Tongue (tissue), 2 donors: ENCODE data around the gene MYLIP. TPM values are rescaled to one million over a fixed set of nuclear protein-coding genes. Genes with fewer than 3 reads are reported as not detected.
A peak's percentile ranks its signal among the peaks of the same experiment; 100 is the strongest.

Source experiments
- DNase-seq: peaks from one replicate; pipeline ENCODE4 v3.0.0-alpha.2; 2015
- total RNA-seq: library from RNA; depleted of rRNA; stranded (reverse); fragments of >200 nt; gene quantifications from one replicate; pipeline ENCODE4 v1.2.3, GENCODE V29; 2014

Gene MYLIP
- total RNA-seq, 1 donor from 2014 or later = 68.6 TPM

DNA sequence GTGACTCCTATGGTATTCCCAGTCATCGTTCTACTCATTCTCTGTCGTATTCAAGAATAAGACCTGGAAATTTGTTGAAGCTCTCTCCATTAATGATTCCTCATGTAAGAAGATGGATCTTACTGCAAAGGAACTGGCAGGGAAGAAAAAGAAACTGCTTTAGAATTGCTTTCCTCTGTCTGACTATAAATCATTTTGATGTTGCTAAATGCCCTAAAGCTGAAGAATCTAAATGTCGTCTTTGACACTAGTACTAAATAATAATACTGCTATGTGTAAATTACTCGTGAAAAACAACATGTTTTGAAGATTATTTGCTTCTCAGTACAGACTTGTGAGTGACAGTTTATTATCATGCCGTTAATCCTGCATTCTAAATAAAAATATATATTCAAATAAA lies 20.5 kb upstream of the MYLIP start:
- no peak for DNase-seq

DNA sequence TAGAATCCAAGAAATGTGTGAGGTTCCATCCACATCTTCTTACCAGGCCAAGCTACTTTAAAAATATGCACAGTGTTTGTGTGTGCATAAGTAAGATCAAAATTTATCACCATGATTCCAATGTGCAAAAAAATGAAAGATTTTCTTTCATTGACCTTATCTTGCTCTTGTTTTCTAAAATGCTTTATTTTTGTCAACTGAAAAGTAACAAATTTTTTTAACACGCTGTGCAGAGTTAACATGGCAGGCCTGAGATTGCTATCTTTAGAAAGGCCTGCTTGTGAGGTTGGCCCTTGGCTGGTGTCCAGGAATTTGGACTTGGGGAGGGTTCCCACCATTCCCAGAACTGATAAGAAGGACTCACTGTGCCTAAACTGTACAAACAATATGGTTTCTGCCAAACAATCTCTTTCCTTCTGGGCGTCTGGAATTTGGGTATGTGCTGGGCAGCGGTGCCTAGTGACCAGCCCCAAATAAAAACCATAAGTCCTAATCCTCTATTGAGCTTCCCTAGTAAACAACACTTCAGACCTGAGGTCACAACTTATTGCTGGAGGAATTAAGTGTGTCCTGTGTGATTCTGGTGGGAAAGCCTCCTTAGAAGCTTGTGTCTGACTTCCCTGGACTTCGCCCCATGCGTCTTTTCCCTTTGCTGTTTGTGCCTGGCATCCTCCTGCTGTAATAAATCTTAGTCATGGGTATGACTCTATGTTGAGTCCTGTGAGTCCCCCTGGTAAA lies 19.8 kb upstream of the MYLIP start:
- peak; percentile 66 for DNase-seq

DNA sequence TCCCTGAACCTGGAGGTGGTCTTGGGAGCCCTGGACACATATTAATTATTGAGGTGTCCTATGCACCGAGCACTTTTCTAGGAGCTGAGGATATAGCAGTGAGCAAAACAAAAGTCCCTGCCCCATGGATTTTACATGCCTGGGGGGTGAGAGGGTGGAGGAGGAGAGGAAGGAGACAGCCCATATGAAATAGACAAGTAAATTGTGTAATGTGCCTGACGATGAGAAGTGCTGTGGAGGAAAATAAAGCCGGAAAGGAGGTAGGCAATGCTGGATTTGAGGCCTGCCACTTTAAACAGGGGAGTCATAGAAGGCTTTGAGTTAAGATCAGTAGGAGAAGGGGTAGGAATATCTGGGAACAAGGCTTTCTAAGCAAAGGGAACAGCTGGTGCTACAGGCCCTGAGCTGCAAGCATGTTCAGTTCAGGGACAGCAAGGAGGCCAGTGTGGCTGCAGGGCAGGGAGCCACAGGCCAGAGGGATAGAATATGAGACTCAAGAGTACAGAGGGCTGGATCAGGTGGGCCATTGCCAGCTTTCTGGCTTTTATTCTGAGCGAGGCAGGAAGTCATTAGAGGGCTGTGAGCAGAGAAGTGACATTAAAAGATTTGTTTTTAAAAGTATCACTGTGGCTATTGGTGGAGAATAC lies 19.1 kb upstream of the MYLIP start:
- peak; percentile 60 for DNase-seq

DNA sequence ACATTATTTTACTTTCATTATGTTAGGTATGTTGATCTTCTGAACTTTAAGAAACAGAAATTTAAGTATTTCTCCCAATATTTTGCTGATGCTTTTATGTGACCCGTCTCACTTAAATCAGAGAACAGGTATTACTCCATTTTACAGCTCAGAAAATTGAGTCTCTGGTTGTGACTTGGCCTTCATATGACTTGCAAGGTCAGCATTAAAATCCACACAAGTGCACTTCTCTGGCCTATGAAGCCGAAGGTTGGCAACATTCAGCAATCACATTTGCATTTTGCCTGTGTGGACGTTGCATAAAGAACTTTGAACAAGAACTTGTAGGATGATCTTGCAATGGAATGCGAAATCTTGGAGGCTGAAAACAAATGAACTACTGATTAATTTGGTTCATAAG lies 10.1 kb upstream of the MYLIP start:
- DNase-seq = no peak

DNA sequence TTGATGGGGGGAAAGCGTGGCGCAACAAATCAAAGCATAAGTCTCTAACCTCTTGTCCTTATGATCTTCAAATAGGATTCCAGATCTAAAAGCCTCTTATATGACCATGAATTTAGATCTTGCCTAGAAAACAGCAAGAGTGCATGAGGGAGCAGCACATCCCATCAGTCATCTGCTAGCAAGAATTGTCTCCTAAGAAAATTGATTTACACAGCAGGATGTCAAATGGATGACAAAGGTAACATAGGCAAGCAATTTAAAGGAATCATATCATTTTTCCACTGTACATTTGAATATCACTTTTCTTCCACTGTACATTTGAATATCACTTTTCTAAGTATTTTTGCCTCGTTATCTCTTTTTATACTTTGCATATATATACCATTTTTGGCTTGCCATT lies 7.5 kb upstream of the MYLIP start:
- no peak for DNase-seq

DNA sequence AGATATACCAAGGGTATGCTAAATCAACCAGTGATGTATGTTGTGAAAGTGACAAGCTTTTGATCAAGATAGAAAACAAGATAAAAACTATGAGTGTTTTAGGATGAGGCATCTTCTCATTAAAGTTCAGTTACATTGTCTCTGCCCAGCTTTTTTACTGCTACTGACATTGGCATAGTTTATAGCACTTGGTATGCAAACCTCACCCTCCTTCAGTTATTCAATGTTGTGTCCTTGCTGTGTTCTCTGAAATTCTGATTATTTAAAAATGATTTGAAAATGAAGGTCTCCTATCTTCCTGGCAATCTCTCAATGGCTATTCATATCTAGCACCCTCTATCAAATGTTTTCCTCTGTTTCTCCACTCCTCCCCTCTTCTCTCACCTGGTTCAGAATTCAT lies 6.7 kb upstream of the MYLIP start:
- no peak for DNase-seq

DNA sequence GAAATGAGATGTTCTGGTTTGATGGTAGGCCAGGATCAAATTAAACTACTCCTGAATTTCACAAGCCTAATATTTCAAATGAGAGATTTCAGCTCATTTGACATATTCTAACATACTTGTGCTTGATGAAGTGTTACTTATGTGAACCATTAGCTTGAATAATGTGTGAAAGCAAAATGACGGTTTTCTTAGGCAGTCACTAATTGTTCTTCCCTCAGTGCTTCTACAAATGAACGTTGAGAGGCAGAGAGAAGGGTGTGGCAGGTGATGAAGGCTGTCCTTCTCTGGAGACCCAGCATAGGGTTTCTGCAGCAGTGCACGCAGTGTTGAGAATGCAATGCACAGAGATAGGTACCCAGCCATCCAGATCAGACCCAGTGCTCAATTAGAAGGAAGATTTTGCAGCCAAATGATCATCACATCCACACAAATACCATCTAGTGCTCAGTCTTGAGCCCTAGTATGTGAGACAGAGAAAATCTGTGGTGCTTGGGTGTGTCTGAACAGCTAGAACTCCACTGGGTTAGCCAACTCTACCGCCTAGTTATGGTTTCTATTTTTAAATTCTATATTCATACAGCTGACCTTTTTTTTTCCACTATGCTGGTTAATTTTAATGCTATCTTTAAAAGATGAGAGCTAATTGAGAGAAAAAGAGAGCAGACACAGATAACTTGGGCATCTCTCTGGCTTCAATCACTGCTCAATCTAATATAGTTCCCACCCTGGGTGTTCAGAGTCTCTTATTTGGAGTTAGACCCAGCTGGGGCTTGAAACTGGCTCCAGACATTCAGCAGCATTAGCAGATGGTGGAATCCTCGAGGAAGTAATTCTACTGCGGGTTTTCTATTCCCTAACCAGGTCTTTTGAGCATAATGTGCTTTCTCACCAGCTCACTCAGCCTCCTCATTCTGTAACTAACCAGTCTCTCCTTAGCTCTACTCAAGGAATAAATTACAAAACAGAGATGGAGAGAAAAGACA lies 4.4 kb upstream of the MYLIP start:
- no peak for DNase-seq

DNA sequence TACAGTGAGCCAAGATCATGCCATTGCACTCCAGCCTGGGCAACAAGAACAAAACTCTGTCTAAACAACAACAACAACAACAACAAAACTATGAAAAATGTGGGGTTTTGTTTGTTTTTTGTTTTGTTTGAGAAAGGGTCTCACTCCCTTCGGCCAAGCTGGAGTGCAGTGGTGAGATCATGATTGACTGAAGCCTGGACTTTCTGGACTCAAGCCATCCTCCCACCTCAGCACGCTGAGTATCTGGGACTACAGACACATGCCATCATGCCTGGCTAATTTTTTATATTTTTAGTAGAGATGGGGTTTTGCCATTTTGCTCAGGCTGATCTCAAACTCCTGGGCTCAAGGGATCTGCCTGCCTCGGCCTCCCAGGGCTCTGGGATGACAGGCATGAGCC lies 2.8 kb upstream of the MYLIP start:
- DNase-seq = no peak

DNA sequence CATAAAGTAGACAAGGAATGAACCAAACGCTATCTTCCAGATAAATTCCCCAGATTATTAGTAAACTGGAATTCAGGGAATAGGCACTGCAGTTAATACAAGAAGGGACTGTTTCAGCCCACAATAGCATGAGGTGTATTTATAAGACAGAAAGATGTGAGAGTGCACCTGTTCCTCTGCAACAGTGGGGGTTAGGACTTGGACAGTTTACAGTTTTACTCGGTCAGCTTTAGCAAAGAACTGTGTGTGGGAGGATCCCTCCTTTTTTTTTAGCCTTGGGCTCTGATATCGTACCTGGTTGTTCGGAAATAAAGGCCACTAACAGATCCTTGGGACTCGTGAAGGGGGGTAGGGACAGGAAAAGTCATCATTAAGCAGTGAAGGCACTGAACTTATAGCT lies 2.0 kb upstream of the MYLIP start:
- DNase-seq = no peak

DNA sequence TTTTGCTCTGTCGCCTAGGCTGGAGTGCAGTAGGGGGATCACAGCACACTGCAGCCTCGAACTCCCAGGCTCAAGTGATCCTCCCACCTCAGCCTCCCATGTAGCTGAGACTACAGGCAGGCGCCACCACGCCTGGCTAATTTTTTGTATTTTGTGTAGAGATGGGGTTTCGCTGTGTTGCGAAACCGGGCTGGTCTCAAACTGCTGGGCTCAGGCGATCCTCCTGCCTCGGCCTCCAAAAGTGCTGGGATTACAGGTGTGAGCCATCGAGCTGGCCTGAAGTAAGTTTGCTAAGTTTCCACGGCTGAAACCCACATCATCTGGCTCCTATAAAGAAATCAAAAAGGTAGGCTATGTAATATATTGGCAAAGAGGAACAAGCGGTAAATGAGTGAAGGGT lies 1.4 kb upstream of the MYLIP start:
- no peak for DNase-seq

DNA sequence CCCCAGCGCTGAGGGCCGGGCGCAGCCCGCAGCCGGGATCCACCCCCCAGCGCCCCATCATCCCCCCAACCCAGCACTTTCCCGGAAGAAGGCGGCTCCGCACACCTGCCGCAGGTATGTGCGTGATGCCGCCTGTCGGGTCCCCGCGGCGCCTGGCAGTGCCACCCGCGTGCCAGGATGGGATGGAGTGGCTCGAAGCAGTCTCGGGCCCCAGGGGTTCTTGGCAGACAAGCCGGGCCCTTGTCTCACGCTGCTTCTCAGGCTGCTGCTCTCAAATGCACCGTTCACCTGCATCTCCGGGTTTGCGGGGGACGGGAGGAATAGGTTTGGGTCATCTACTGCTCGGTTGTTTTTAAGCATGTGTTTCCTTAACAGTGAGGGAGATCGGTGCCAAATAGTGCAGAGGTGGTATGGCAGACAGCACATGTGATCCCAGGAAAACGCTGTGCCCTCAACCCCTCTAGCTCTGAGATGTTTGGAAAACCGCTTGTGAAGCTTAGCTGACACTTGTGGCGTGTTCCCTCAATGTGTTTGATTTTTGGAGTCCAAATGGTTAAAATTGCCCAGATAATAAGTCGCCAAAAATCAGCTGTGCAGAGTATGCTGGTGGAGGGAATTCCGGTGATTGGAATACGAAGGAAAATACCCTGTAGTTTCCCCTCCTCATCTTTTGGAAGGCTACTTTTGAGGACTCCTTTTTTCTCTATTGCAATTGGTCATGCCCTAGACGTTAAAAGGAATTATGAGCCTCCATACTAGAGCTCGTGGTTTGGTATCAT lies 926 bp downstream of the MYLIP start:
- peak; percentile 60 for DNase-seq

DNA sequence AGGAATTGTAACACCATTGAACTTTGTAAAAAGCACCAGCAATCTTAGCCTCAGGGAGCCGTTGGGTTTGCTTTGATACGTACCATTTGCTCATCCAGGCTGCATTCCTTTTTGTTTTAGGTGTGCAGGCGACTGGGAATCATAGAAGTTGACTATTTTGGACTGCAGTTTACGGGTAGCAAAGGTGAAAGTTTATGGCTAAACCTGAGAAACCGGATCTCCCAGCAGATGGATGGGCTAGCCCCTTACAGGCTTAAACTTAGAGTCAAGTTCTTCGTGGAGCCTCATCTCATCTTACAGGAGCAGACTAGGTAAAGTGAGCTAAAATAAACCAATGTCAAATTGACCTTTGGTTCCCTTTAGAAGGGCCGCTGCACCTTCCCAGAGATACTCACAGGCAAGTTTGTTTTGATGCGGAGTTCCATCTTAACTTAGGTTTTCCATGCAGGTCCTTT lies 1.6 kb downstream of the MYLIP start:
- no peak for DNase-seq

DNA sequence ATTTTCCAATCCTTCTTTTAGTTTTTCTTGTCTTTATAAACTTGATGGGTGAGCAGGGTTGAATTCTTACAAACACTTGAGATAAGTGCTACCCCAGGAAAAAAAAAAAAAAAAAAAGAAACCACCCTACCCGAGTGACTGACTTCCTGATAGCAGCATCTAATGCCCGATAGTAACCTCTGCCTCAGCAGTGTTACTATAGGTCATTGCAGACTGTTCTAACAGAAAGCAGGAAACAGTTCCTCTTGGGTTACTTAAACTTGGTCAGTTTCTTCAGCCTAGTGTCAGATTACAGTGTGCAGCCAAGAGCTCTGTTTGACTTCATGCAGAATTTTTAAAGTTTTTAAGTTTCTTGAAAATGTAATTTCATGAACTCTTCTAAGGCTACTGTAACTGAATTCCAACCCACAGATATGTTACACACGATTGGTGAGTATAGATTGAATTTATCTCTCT lies 2.1 kb downstream of the MYLIP start:
- DNase-seq = peak; percentile 87

DNA sequence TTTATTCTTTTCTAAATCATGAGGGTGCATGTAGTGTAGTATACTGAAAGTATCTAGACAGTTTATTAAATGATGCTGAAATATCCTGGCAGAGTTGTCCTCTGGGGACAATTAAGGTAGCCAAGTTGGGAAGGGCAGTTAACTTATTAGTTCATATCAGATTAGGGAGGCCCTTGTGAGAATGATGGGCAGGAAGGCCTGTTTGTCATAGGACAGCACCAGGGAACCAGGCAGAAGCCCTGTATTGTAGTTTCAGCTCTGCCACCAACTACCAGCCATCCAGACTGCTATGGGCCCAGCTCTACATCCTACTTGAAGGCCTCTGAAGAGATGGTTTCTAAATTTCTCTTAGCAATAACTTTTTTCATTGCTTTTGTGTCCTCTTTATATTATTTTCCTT lies 4.0 kb downstream of the MYLIP start:
- no peak for DNase-seq

DNA sequence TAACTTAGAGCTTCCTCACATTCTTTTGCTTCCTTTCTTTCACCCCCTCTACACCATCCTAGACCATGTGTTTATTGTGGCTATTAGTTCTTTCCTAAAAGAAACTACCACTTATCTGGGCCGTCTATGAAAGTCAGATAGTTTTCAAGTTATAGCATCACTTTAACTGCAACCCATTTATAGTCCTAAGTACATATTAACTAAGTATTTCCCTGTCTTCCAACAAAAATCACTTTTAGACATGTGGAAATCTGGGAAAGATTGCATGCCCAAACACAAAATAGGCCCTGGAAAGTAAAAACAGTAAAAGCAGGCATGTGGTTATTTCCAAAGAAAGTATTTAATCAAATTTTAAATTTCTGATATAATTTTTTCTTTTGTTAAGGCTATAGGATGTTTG lies 5.5 kb downstream of the MYLIP start:
- DNase-seq = no peak

DNA sequence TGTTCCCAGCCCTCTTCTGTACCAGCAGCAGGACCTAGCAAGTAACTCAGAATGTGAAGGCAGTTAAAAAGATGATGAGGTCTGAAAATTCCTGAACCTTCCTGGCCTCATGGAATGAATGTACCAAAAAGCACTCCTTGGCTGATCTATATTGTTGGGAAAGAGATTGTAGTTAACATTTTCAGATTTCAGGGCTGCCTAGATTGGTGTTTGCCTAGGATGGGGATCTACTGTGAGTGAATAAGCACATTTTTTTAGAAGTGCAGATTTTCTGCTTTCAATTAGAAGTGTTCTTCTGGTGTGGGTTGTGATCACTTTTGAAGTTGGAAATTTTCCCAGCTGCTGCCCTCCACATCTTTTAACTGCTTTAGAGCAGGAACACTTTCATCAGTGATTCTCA lies 6.2 kb downstream of the MYLIP start:
- no peak for DNase-seq

DNA sequence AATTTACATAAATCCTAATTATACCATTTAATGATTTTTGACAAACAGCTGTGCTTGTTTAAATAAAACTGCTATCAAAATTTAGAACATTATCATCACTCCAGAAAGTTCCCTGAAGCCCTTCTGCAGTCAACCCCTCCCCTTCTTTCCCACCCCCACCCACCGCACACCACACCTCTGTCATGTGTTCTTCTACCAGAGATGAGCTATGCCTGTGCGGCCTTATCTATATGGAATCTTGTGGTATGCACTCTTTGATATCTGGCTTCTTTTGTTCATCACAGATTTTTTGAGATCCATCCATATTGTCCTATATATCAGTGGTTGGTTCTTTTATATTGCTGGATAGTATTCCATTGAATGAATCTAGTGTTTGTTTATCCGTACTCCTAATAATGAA lies 7.2 kb downstream of the MYLIP start:
- no peak for DNase-seq

DNA sequence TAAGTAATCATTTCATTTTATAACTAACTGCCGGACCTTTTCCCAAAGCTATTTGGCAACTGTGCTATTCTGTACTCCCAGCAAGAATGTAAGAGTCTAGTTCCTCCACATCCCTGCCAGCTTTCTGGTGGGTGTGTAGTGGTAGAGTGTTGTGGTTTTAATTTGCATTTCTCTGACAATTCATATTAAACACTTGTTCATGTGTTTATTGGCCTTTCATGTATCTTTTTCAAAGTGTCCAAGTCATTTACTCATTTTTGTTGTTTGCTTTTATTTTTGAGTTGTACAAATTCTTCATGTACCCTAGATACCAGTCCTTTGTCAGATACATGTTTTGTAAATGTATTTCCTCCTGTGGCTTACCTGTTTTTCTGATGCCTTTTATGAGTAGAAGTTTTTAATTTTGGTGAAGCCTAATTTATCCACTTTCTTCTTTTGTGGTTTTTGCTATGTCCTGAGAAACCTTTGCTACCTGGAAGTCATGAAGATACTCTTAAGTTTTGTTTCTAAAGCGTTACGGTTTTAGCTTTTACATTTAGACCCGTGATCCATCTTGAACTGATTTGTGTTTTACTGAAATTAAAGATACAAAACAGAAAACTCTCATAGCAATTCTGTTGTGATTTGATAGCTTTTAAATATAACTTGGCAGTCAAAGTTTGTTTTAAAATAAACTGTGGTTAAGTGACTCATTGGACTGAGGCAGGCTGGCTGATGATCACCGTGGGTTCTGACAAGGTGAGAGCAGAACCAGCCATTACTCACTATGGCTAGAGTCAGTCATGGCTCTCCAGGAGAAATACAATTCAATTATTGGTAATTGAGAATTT lies 8.0 kb downstream of the MYLIP start:
- DNase-seq = no peak

DNA sequence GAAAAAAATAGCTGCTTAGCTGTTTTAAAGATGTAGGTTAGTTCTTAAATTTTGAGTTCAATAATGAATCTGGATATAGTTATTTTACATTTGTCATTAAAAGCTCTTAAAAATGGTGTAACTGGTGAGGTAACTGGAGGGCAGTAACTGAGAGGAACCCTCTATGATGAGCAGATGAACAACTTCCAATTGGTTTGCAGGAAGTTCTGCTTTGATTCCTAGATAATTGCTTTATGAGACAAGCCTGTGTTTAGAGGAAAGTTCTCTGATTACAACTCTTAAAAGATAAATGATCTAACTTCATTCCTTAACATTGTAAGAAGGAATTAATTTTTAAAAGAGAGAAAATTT lies 8.5 kb downstream of the MYLIP start:
- DNase-seq = no peak

DNA sequence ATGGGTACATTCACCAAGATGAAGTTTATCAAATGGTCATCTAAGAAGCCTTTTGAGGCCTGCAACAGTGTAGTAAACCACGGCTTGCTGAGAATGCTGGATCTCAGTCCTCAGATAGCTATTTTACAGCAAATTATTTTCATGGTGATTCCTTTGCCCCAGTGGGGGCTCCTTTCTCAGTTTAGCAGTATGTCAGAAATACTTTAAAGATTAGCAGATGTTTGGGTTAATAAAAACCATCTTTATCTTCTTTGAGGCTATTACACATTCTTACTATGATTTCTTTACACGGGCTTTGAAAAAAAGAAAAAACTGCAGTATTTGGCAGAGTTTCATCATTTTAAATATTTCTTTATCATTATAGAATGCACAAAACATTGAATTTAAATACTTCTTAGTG lies 10.7 kb downstream of the MYLIP start:
- DNase-seq = no peak

DNA sequence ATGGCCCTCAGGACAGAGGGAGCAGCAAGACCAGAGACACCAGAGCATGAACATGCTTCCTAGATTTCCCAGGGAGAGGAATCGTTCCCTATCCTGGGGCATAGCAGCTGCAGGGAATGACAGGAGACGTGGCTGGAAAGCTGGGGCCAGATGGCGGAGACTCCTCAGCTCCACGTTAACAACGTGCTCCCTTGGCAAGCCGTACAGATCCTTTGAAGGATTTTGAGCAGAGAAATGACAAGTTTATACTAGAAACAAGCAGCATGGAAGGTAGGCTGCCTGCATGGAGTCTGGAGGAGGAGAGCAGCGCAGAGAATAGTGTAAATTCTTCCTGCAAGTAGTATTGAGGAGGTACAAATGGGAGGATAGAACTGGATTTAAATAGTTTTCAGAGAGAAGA lies 11.7 kb downstream of the MYLIP start:
- DNase-seq = peak; percentile 76
